SU-DHL-6 (cell line): ENCODE results near the gene SMIM43.

Source experiments
- H2AFZ ChIP-seq: fragments of 200-600 bp; sonication (generic); 2 replicates; pipeline ENCODE4 v1.6.1; 2014; ENCODE audit warnings: low read depth, mild to moderate bottlenecking, moderate library complexity, mixed read lengths, antibody characterized with exemption, low read length; ENCODE audit not compliant: severe bottlenecking
- H3F3A ChIP-seq: fragments of 200-600 bp; shearing (Covaris generic); 2 replicates; pipeline ENCODE4 v1.6.0; 2016; ENCODE audit warnings: antibody characterized with exemption, mild to moderate bottlenecking; ENCODE audit not compliant: insufficient read depth
- H3K27ac ChIP-seq: fragments of 200-600 bp; sonication (generic); 2 replicates; pipeline ENCODE4 v1.5.1; 2016; ENCODE audit warnings: low read depth, mild to moderate bottlenecking, low read length, moderate library complexity, mixed read lengths
- H3K27me3 ChIP-seq: fragments of 200-600 bp; sonication (generic), shearing (Covaris generic); 2 replicates; pipeline ENCODE4 v1.6.0; 2014; ENCODE audit warnings: mild to moderate bottlenecking, low read length
- H3K36me3 ChIP-seq: fragments of 200-600 bp; sonication (generic); 2 replicates; pipeline ENCODE4 v1.6.1; 2014; ENCODE audit warnings: mild to moderate bottlenecking, low read length, mixed read lengths
- H3K4me2 ChIP-seq: fragments of 300-600, 200-600 bp; shearing (Covaris generic), sonication (generic); 2 replicates; pipeline ENCODE4 v1.6.0; 2014; ENCODE audit warnings: low read length, low read depth, mild to moderate bottlenecking; ENCODE audit not compliant: poor library complexity, severe bottlenecking
- H3K4me3 ChIP-seq: fragments of 200-600 bp; sonication (generic); 2 replicates; pipeline ENCODE4 v1.5.1; 2014; ENCODE audit warnings: antibody characterized with exemption, low read length, mild to moderate bottlenecking, mixed read lengths; ENCODE audit not compliant: insufficient read depth, poor library complexity, severe bottlenecking
- H3K79me2 ChIP-seq: fragments of 200-600 bp; sonication (generic); 2 replicates; pipeline ENCODE4 v1.6.1; 2014; ENCODE audit warnings: mild to moderate bottlenecking, low read length, moderate library complexity; ENCODE audit not compliant: insufficient read depth
- H3K9ac ChIP-seq: fragments of 200-600 bp; sonication (generic); 2 replicates; pipeline ENCODE4 v1.7.0; 2014; ENCODE audit warnings: mild to moderate bottlenecking, low read length
- H3K9me2 ChIP-seq: fragments of 200-600 bp; sonication (generic); replicated peaks from 2 replicates; pipeline ENCODE4 v1.6.1; 2014; ENCODE audit warnings: low read length; ENCODE audit not compliant: insufficient read depth
- H3K9me3 ChIP-seq: fragments of 200-600 bp; sonication (generic); 2 replicates; pipeline ENCODE4 v1.6.1; 2014; ENCODE audit warnings: low read length, mixed read lengths; ENCODE audit not compliant: insufficient read depth
- H4K20me1 ChIP-seq: fragments of 200-600 bp; sonication (generic); 2 replicates; pipeline ENCODE4 v1.6.1; 2014; ENCODE audit warnings: low read depth, mild to moderate bottlenecking, antibody characterized with exemption, low read length, moderate library complexity, mixed read lengths
- EZH2phosphoT487 ChIP-seq: fragments of 200-600 bp; sonication (generic), shearing (Covaris generic); conservative IDR thresholded peaks from 2 replicates; pipeline ENCODE4 v1.6.1; 2018; ENCODE audit warnings: mild to moderate bottlenecking, antibody characterized with exemption, low read length, moderate library complexity, mixed read lengths
- TF ChIP-seq, protein P1 (sequence below): fragments of 200-600 bp; sonication (generic); IDR thresholded peaks from one replicate; pipeline ENCODE4 v1.5.1; 2017; ENCODE audit warnings: antibody characterized with exemption, mild to moderate bottlenecking, low read length, moderate library complexity; ENCODE audit not compliant: insufficient read depth, poor library complexity, severe bottlenecking

The SMIM43 gene

GRCh38 chr4:121769341-121769740, 4.4 kb upstream of the SMIM43 start:
- TF ChIP-seq, protein P1, sequence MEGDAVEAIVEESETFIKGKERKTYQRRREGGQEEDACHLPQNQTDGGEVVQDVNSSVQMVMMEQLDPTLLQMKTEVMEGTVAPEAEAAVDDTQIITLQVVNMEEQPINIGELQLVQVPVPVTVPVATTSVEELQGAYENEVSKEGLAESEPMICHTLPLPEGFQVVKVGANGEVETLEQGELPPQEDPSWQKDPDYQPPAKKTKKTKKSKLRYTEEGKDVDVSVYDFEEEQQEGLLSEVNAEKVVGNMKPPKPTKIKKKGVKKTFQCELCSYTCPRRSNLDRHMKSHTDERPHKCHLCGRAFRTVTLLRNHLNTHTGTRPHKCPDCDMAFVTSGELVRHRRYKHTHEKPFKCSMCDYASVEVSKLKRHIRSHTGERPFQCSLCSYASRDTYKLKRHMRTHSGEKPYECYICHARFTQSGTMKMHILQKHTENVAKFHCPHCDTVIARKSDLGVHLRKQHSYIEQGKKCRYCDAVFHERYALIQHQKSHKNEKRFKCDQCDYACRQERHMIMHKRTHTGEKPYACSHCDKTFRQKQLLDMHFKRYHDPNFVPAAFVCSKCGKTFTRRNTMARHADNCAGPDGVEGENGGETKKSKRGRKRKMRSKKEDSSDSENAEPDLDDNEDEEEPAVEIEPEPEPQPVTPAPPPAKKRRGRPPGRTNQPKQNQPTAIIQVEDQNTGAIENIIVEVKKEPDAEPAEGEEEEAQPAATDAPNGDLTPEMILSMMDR: no peak
- no peak for TF ChIP-seq EZH2phosphoT487
- no peak overlapping the region for H3K27ac ChIP-seq
- H3K27me3 ChIP-seq: no peaks in the 10 kb centered on the region
- no peak overlapping the region for H3K4me2 ChIP-seq
- no peak overlapping the region for H2AFZ ChIP-seq
- H3K9me2 ChIP-seq: no peaks in the 10 kb centered on the region
- H4K20me1 ChIP-seq: no peaks in the 10 kb centered on the region
- no peak overlapping the region for H3K4me3 ChIP-seq
- no peaks in the 10 kb centered on the region for H3K79me2 ChIP-seq
- no peak overlapping the region for H3K9ac ChIP-seq
- no peaks in the 10 kb centered on the region for H3K36me3 ChIP-seq
- H3F3A ChIP-seq: no peaks in the 10 kb centered on the region
- H3K9me3 ChIP-seq: no peaks in the 10 kb centered on the region

- Histone ChIP-seq H3K27ac (no peak overlapping the region), H3K79me2 (no peaks in the 10 kb centered on the region), H4K20me1 (no peaks in the 10 kb centered on the region), H3K9ac (no peak overlapping the region), H3K9me2 (no peaks in the 10 kb centered on the region), H3K27me3 (no peaks in the 10 kb centered on the region), H3K4me3 (no peak overlapping the region), H3K4me2 (no peak overlapping the region), H2AFZ (no peak overlapping the region), H3K36me3 (no peaks in the 10 kb centered on the region), H3F3A (no peaks in the 10 kb centered on the region), H3K9me3 (no peaks in the 10 kb centered on the region)
- TF ChIP-seq EZH2phosphoT487: no peak
- TF ChIP-seq, protein P1: no peak
These were observed 2.2 kb upstream of the SMIM43 start for GRCh38 chr4:121767166-121767565.

DNA sequence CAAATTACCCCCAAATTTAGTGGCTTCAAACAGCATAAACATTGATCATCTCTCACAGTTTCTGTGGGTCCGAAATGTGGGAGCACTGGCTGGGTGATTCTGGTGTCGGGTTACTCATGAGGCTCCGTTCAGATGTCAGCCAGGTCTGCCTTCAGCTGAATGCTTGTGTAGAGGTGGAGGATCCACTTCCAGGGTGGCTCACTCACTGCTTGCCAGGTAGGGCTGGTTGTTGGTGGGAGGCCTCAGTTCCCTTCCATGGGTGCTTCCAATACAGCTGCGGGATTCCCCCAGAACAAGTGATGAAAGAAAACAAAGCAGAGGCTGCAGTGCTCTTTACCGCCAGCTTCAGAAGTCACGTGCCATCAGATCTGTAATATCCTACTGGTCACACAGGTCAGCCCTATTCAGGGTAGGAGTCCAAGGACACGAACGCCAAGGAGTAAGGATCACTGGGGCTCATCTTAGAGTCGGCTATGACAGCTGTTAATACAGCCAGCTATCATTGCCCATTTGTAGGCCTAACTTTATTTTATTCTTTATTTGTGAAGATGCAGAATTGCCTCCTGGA, 1.1 kb upstream of the SMIM43 start:
- H3K9me3 ChIP-seq: no peaks in the 10 kb centered on the region
- no peaks in the 10 kb centered on the region for H3K36me3 ChIP-seq
- no peaks in the 10 kb centered on the region for H3F3A ChIP-seq
- no peak overlapping the region for H2AFZ ChIP-seq
- no peak overlapping the region for H3K27ac ChIP-seq
- no peak overlapping the region for H3K4me3 ChIP-seq
- no peaks in the 10 kb centered on the region for H4K20me1 ChIP-seq
- H3K4me2 ChIP-seq: no peak overlapping the region
- no peaks in the 10 kb centered on the region for H3K27me3 ChIP-seq
- H3K9me2 ChIP-seq: no peaks in the 10 kb centered on the region
- no peak for TF ChIP-seq EZH2phosphoT487
- TF ChIP-seq, protein P1: no peak
- H3K79me2 ChIP-seq: no peaks in the 10 kb centered on the region
- no peak overlapping the region for H3K9ac ChIP-seq

GRCh38 chr4:121765368-121765705, 373 bp upstream of the SMIM43 start:
- Histone ChIP-seq H3K36me3 (no peaks in the 10 kb centered on the region), H3F3A (no peaks in the 10 kb centered on the region), H3K79me2 (no peaks in the 10 kb centered on the region), H3K4me3 (no peak overlapping the region), H3K4me2 (no peak overlapping the region), H2AFZ (no peak overlapping the region), H3K27me3 (no peaks in the 10 kb centered on the region), H3K9me2 (no peaks in the 10 kb centered on the region), H3K27ac (no peak overlapping the region), H3K9ac (no peak overlapping the region), H3K9me3 (no peaks in the 10 kb centered on the region), H4K20me1 (no peaks in the 10 kb centered on the region)
- no peak for TF ChIP-seq EZH2phosphoT487
- TF ChIP-seq, protein P1: no peak
